NT2/D1 (cell line): ENCODE measurements around the gene SDF4.

Source experiments
- DNase-seq: peaks from one replicate; pipeline ENCODE4 v3.0.0-alpha.2; 2011; ENCODE audit warnings: low read depth, low spot score
- H3K27me3 ChIP-seq: 2 replicates; pipeline ENCODE4 v1.6.0; 2011; ENCODE audit warnings: mild to moderate bottlenecking; ENCODE audit not compliant: insufficient read length, insufficient read depth
- H3K36me3 ChIP-seq: 2 replicates; pipeline ENCODE4 v1.6.1; 2011; ENCODE audit warnings: mild to moderate bottlenecking, low read length, mixed read lengths; ENCODE audit not compliant: insufficient read depth, insufficient read length
- H3K4me1 ChIP-seq: 2 replicates; pipeline ENCODE4 v1.5.1; 2011; ENCODE audit not compliant: insufficient read depth, insufficient read length
- H3K4me3 ChIP-seq: 2 replicates; pipeline ENCODE4 v1.5.1; 2011; ENCODE audit warnings: low read depth; ENCODE audit not compliant: insufficient read length
- H3K9ac ChIP-seq: 2 replicates; pipeline ENCODE4 v1.6.0; 2011; ENCODE audit warnings: low read depth; ENCODE audit not compliant: insufficient read length
- H3K9me3 ChIP-seq: 2 replicates; pipeline ENCODE4 v1.5.1; 2011; ENCODE audit warnings: mild to moderate bottlenecking, low read length; ENCODE audit not compliant: insufficient read depth
- SUZ12 ChIP-seq: IDR thresholded peaks from 2 replicates; pipeline ENCODE4 v1.6.1; 2011; ENCODE audit not compliant: insufficient read length, insufficient read depth; ENCODE audit errors: extremely low read depth
- YY1 ChIP-seq: IDR thresholded peaks from 2 replicates; pipeline ENCODE4 v1.6.1; 2011; ENCODE audit not compliant: insufficient read length, insufficient read depth
- ZNF274 ChIP-seq: IDR thresholded peaks from 2 replicates; pipeline ENCODE4 v1.6.1; 2011; ENCODE audit warnings: mild to moderate bottlenecking, low read depth, low read length

The SDF4 gene

GRCh38 chr1:1239227-1239613, 7.4 kb upstream of the SDF4 start:
- Histone ChIP-seq H3K9me3 (no peaks in the 10 kb centered on the region), H3K27me3 (no peaks in the 10 kb centered on the region), H3K4me3 (no peak overlapping the region), H3K36me3 (peaks cover 18% of the 10 kb centered on the region), H3K9ac (peak overlapping the region; percentile 3), H3K4me1 (peaks cover 8% of the 10 kb centered on the region)
- TF ChIP-seq ZNF274: no peak
- no peak for TF ChIP-seq YY1
- TF ChIP-seq SUZ12: no peak
- DNase-seq: no peak

- TF ChIP-seq SUZ12 (no peak), YY1 (no peak), ZNF274 (no peak)
- no peak overlapping the region for H3K9ac ChIP-seq
- peaks cover 8% of the 10 kb centered on the region for H3K4me1 ChIP-seq
- H3K27me3 ChIP-seq: no peaks in the 10 kb centered on the region
- peaks cover 23% of the 10 kb centered on the region for H3K36me3 ChIP-seq
- H3K4me3 ChIP-seq: no peak overlapping the region
- DNase-seq: no peak
- H3K9me3 ChIP-seq: no peaks in the 10 kb centered on the region
Measured at GRCh38 chr1:1238702-1239178, 6.9 kb upstream of the SDF4 start.

GRCh38 chr1:1237874-1238701, 6.3 kb upstream of the SDF4 start:
- Histone ChIP-seq H3K36me3 (peaks cover 29% of the 10 kb centered on the region), H3K4me1 (peaks cover 11% of the 10 kb centered on the region)

GRCh38 chr1:1236945-1237873, 5.4 kb upstream of the SDF4 start:
- DNase-seq: no peak
- H3K4me1 ChIP-seq: peaks cover 11% of the 10 kb centered on the region
- H3K36me3 ChIP-seq: peaks cover 31% of the 10 kb centered on the region
- TF ChIP-seq SUZ12: no peak
- TF ChIP-seq YY1: no peak
- no peak for TF ChIP-seq ZNF274
- no peaks in the 10 kb centered on the region for H3K27me3 ChIP-seq
- H3K9ac ChIP-seq: no peak overlapping the region
- no peak overlapping the region for H3K4me3 ChIP-seq
- H3K9me3 ChIP-seq: peaks cover 8% of the 10 kb centered on the region; the same call in 1 of the 2 replicates

More at GRCh38 chr1:1237874-1238701, 6.3 kb upstream of the SDF4 start:
- no peak for TF ChIP-seq SUZ12
- no peak for TF ChIP-seq YY1
- H3K9ac ChIP-seq: no peak overlapping the region
- no peak for DNase-seq
- no peaks in the 10 kb centered on the region for H3K27me3 ChIP-seq
- no peak overlapping the region for H3K4me3 ChIP-seq
- H3K9me3 ChIP-seq: peaks cover 1% of the 10 kb centered on the region; the same call in 1 of the 2 replicates

GRCh38 chr1:1236176-1236763, 4.5 kb upstream of the SDF4 start:
- peaks cover 31% of the 10 kb centered on the region for H3K36me3 ChIP-seq
- TF ChIP-seq ZNF274 (no peak), YY1 (no peak), SUZ12 (no peak)
- H3K27me3 ChIP-seq: no peaks in the 10 kb centered on the region
- H3K4me3 ChIP-seq: no peak overlapping the region
- H3K4me1 ChIP-seq: peaks cover 11% of the 10 kb centered on the region
- H3K9me3 ChIP-seq: peaks cover 8% of the 10 kb centered on the region; the same call in 1 of the 2 replicates
- H3K9ac ChIP-seq: peak overlapping the region; percentile 42
- DNase-seq: no peak

- H3K9me3 ChIP-seq: peaks cover 8% of the 10 kb centered on the region; the same call in 1 of the 2 replicates
- peaks cover 32% of the 10 kb centered on the region for H3K36me3 ChIP-seq
- DNase-seq: no peak
- H3K27me3 ChIP-seq: no peaks in the 10 kb centered on the region
- TF ChIP-seq YY1: no peak
- no peak for TF ChIP-seq ZNF274
- no peak for TF ChIP-seq SUZ12
- H3K9ac ChIP-seq: no peak overlapping the region
- no peak overlapping the region for H3K4me3 ChIP-seq
- peaks cover 11% of the 10 kb centered on the region for H3K4me1 ChIP-seq
Measured at GRCh38 chr1:1235016-1235744, 3.4 kb upstream of the SDF4 start.
